GM21390 (cell line): Measurements from ENCODE around the gene CACNB4.

ENCODE experiments used
- ATAC-seq: cut with Tn5 transposase; IDR thresholded peaks from one replicate; pipeline ENCODE4 v1.9.1; 2021; ENCODE audit not compliant: unreplicated experiment

CACNB4 gene

GRCh38 chr2:152089238-152089637 lies 9.6 kb downstream of the CACNB4 start:
- ATAC-seq = no peak

- ATAC-seq = no peak
Observed at GRCh38 chr2:152088006-152088405, 10.8 kb downstream of the CACNB4 start.

- ATAC-seq = no peak
Observed at GRCh38 chr2:152086231-152086630, 12.6 kb downstream of the CACNB4 start.

- no peak for ATAC-seq
Observed at GRCh38 chr2:152084076-152084475, 14.8 kb downstream of the CACNB4 start.

- ATAC-seq = no peak
Observed at GRCh38 chr2:152083202-152083875, 15.5 kb downstream of the CACNB4 start.

- ATAC-seq = peak; percentile 75
Observed at GRCh38 chr2:152078662-152079061, 20.2 kb downstream of the CACNB4 start.

GRCh38 chr2:152078023-152078422 lies 20.8 kb downstream of the CACNB4 start:
- no peak for ATAC-seq

- no peak for ATAC-seq
Observed at GRCh38 chr2:152075461-152076050, 23.3 kb downstream of the CACNB4 start.

- ATAC-seq = no peak
Observed at GRCh38 chr2:152072011-152072410, 26.8 kb downstream of the CACNB4 start.

GRCh38 chr2:152071518-152071917 lies 27.3 kb downstream of the CACNB4 start:
- no peak for ATAC-seq

- ATAC-seq = peak; percentile 83
Observed at GRCh38 chr2:152071092-152071491, 27.8 kb downstream of the CACNB4 start.

GRCh38 chr2:152068226-152068625 lies 30.6 kb downstream of the CACNB4 start:
- ATAC-seq = no peak

- ATAC-seq = no peak
Observed at GRCh38 chr2:152067823-152068222, 31.0 kb downstream of the CACNB4 start.

GRCh38 chr2:152065945-152066344 lies 32.9 kb downstream of the CACNB4 start:
- no peak for ATAC-seq

GRCh38 chr2:152064001-152064400 lies 34.8 kb downstream of the CACNB4 start:
- ATAC-seq = no peak

GRCh38 chr2:152063325-152063924 lies 35.4 kb downstream of the CACNB4 start:
- ATAC-seq = no peak

- ATAC-seq = peak; percentile 61
Observed at GRCh38 chr2:152062125-152063091, 36.4 kb downstream of the CACNB4 start.

- no peak for ATAC-seq
Observed at GRCh38 chr2:152061383-152061782, 37.5 kb downstream of the CACNB4 start.

GRCh38 chr2:152058655-152059054 lies 40.2 kb downstream of the CACNB4 start:
- ATAC-seq = no peak

GRCh38 chr2:152056418-152056817 lies 42.4 kb downstream of the CACNB4 start:
- ATAC-seq = no peak

- no peak for ATAC-seq
Observed at GRCh38 chr2:152055366-152056108, 43.3 kb downstream of the CACNB4 start.
